GM19240 (cell line): ENCODE measurements around the gene P2RY11.

Source experiments
- DNase-seq: peaks from one replicate; pipeline ENCODE4 v3.0.0; 2011; ENCODE audit warnings: low spot score; ENCODE audit not compliant: insufficient read length

Gene P2RY11

GRCh38 chr19:10113964-10114650 lies 2.6 kb downstream of the P2RY11 start:
- DNase-seq: no peak

- no peak for DNase-seq
These were observed 3.3 kb downstream of the P2RY11 start for GRCh38 chr19:10114651-10115391.

DNA sequence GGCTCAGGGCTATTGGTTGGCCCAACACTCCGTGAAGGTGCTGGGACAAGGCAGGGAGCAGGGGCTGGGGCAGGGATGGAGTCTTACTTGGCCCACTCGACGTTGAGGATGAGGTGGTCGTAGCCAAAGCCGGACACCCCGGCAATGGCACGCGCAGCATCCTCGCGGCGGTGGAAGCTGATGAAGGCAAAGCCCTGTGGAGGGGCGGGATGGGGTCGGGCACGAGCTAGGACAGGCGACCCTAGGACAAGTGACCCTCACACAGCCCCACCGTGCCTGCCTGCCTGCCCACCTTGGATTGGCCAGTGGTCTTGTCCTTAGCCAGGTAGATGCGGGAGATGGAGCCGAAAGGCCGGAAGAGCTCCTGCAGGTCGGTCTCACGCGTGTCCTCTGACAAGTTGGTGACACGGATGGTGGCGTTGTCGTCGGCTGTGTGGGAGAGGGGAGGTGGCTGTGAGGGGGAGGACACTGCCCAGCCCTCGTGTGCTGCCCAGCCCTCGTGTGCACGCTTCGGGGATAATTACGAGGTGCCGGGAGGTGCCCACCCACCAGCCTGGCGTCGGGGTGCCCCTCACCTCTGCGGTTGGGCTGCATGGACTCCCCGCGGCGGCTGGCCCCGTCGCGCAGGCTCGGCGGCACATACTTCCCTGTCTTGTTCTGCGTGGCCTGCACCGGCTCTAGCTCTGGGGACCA lies 4.0 kb downstream of the P2RY11 start:
- no peak for DNase-seq

DNA sequence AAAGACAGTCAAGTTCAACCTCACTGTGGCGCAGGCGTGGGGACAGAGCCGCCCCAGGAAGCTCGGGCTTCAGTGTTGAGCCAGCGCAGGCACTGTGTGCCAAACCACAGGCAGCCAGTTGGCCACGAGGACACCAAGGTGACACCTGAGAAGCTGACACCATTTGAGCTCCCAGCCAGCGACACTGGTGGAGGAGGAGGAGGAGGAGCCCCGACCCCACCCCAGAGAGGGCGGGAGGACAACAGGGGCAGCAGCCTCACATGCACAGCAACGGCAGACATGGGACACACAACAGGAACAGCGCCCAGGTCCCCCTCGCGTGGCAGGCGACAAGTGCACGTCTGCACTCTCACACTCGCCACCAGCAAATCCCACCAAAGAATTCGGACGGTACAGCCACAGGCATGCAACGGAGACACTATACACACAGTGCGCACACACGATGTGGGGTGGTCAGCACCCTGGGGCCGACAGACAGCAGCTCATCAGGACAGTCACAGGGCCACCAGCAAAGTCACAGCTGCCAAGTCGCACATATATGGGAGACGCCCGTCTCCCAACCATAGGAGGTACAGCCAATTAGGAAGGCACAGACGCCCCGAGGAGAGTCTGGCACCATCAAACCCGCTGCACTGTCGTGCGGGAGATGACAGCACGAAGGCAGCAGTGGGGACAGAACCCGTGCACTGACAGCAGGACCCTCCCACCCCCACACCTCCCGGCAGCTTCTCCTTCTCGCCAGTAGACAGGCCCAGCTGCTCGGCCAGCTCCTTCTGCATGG lies 4.8 kb downstream of the P2RY11 start:
- DNase-seq: no peak

DNA sequence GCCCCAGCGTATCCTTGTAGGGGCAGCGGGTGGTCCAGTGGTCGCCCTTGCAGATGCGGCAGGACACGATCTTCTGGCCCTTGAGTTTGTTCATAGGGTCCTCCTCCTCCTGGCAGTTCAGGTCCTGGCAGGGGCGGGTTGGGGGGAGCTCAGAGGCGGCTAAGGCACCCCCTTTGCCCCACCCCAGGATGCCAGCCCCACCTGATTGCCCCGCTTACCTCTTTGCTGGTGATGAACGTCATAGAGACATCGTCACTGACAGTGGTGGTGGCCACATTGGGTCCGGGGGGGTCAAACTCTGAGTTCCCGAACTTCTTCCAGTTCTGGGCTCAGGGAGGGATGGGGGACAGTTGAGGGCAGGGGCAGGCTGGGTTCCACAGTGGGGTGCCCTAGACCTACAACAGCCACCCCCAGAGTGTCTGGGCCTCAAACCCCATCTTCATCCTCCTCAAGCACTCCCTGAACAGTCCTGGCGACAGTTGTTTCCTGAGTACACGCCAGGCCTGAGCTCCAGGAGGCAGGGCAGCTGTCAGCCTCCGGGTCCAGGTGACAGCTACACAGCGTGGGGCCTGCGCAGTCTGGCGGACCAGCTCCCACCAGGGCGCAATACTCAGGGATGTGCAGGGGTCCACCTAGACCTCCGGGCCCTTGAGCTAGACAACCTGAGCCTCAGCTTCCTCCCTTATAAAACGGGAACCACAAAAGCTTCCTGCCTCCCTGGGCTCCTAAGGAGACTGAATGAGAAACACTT lies 5.5 kb downstream of the P2RY11 start:
- DNase-seq: no peak

GRCh38 chr19:10118960-10119359 lies 7.5 kb downstream of the P2RY11 start:
- no peak for DNase-seq

DNA sequence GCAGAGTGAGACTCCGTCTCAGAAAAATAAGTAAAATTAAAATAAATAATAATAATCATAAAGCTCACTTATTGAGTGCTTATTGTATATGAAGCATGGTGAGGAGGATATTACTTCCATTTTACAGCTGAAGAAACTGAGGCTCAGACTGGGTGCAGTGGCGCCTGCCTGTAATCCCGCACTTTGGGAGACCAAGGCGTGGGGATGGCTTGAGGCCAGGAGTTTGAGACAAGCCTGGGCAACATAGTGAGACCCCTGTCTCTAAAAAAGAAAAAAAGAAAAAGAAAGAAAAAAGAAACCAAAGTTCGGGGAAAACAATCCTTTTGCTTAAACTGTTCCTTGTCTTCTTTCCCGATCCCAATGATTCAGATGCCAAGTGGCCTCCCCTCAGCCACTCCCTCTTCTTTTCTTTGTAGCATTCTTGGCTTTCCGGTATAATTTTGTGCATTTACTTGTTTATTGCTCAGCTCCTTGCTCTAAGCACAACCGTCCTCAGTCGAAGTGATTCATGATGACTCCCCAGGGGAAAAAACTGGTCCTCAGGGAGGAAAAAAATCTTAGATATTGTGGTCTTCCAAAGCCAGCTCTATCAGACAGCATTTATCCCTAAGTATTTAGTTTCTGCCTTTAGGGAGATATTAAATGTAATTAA lies 9.2 kb downstream of the P2RY11 start:
- no peak for DNase-seq

- DNase-seq: no peak
These were observed 10.6 kb downstream of the P2RY11 start for GRCh38 chr19:10122045-10122444.

GRCh38 chr19:10124429-10124828 lies 12.9 kb downstream of the P2RY11 start:
- no peak for DNase-seq

- no peak for DNase-seq
These were observed 14.7 kb downstream of the P2RY11 start for GRCh38 chr19:10126213-10126639.

GRCh38 chr19:10132905-10133304 lies 21.4 kb downstream of the P2RY11 start:
- DNase-seq: no peak

GRCh38 chr19:10133596-10133995 lies 22.1 kb downstream of the P2RY11 start:
- no peak for DNase-seq

DNA sequence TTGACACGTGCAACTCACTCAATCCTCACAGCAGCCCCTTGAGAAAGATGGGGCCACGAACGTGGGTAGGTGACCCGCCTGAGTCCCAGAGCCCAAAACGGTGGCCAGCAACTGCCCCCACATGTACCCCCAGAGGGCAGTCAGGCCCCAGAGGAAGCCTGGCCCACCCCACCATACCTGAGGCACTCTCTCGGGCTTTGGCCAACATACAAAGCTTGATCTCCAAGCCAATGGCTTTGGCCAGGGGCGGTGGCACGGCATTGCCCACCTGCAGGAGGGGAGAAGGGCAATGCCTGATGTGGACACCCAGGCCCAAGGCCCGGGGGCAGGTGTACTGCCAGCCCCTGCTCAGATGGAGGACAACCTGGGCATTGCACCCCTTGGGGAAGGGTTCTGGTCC lies 22.5 kb downstream of the P2RY11 start:
- DNase-seq: no peak

DNA sequence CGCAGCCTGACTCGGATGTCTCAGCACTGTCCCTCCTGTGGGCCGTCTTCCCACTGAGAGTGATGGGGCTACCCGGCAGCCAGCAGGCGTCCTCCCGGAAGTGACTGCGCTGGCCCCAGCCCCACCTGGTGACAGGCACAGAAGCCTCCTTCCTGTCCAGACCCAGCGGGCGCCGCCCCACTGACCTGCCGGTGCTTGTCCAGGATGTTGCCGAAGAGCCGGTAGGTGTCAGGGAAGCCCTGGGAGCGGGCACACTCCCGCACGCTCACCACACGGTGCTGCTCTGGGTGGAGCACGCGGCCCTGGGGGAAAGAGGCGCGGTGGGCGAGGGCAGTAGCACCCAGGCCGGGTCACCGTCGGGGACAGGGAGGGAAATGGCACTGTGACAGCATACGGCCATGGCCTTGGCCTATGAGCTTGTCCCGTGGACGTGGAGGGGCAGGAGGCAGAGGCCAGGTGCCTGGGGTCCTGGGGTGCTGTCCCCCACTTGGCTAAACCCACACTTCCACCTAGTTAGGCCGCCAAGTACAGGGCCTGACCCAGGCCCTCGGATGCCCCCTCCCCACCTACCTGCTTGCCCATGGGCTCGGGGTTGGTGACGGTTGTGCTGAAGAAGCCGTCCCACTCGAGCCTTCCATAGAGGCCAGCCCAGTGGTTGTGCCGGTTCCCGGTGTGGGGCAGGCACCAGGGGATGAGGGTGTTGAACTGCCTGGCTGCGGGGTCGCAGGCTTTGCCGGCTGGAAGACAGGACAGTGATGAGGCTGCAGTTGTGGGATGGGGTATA lies 24.2 kb downstream of the P2RY11 start:
- no peak for DNase-seq

DNA sequence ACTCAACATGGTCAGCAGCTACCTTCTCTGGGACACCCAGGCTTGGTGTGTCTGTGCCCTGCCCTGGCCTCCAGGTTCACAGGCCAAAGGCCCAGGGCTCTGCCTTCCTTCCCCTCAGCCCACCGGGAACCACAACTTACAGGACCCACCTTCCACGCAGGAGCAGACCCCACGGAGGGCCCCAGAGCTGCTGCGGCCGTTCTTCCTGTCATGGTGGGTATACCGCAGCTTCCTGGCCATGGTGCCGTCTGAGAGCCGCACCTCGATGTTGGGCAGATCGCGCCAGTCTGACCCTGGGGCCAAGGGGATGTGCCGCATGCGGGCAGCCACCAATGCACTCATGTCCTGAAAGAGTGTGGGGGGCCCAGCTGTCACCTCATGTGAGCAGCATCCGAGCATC lies 25.4 kb downstream of the P2RY11 start:
- no peak for DNase-seq

GRCh38 chr19:10137751-10138682 lies 26.5 kb downstream of the P2RY11 start:
- no peak for DNase-seq

DNA sequence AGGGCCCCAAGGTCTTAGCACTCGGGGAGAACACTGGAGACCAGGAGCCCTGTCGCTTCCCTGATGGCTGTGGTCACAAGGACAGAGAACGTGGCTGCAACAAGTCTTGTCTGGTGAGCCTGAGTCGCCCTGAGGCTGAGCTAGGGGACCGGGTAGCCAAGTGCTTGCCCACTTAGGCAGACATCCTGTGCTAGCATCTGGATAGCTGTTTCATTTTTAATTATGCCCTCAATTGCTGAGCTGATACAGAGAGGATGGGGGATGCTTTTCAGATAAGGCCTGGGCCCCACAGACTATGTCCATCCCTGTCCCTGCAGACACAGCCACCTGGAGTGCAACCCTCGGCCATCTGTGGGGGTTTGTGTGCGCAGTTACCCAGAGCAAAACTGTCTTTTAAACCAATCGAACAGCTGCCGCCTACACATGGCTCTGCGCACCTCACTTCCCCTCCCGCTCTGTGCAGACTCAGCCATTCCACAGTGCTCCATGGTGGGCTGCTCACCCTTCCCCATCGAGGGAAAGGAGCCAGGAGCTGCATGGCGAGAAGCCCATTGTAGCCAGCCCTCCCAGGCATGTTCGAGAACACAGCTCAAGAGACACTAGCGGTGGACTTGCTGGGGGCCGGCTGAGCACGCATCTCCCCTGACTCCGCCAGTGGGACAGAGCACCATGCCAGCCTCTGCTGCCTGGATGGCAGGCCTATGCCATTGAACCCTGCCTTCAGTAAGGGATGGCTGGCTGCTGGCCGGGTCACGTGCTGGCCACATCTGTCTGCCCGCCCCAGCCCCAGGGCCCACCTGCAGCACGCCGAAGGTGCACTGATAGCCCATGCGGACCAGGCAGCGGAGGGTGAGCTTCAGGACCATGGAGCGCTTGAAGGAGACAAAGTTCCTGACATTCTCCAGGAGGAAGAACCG lies 27.6 kb downstream of the P2RY11 start:
- no peak for DNase-seq
